AG10803 (cell line): ENCODE measurements around the gene CRY1.
"Not testable (repeated sequence)": the region's sequence is repeated elsewhere in the genome, so short reads cannot be mapped to it uniquely, and the experiment has no call there.

Experiments used
- DNase-seq: peaks from one replicate; pipeline ENCODE4 v3.0.0; 2010; ENCODE audit warnings: low read depth
- H3K4me3 ChIP-seq: 2 replicates; pipeline ENCODE4 v1.5.1; 2011; ENCODE audit warnings: mild to moderate bottlenecking, low read length, control low read depth
- CTCF ChIP-seq: conservative IDR thresholded peaks from 2 replicates; pipeline ENCODE4 v1.5.1; 2011; ENCODE audit warnings: mild to moderate bottlenecking, low read length, control low read depth, inconsistent platforms

The CRY1 gene

GRCh38 chr12:107090711-107091110 is 2.6 kb downstream of the CRY1 start:
- no peak overlapping the region for H3K4me3 ChIP-seq
- no peak for TF ChIP-seq CTCF
- no peak for DNase-seq

GRCh38 chr12:107088912-107089311 is 4.4 kb downstream of the CRY1 start:
- DNase-seq = no peak
- no peak overlapping the region for H3K4me3 ChIP-seq
- TF ChIP-seq CTCF = no peak

- H3K4me3 ChIP-seq = no peak overlapping the region
- DNase-seq = no peak
- TF ChIP-seq CTCF = no peak
Measured at GRCh38 chr12:107086314-107086713, 7.0 kb downstream of the CRY1 start.

- no peak overlapping the region for H3K4me3 ChIP-seq
- TF ChIP-seq CTCF = no peak
- DNase-seq = no peak
Measured at GRCh38 chr12:107081778-107082177, 11.6 kb downstream of the CRY1 start.

- no peak for TF ChIP-seq CTCF
- DNase-seq = no peak
- no peak overlapping the region for H3K4me3 ChIP-seq
Measured at GRCh38 chr12:107080299-107080698, 13.1 kb downstream of the CRY1 start.

DNA sequence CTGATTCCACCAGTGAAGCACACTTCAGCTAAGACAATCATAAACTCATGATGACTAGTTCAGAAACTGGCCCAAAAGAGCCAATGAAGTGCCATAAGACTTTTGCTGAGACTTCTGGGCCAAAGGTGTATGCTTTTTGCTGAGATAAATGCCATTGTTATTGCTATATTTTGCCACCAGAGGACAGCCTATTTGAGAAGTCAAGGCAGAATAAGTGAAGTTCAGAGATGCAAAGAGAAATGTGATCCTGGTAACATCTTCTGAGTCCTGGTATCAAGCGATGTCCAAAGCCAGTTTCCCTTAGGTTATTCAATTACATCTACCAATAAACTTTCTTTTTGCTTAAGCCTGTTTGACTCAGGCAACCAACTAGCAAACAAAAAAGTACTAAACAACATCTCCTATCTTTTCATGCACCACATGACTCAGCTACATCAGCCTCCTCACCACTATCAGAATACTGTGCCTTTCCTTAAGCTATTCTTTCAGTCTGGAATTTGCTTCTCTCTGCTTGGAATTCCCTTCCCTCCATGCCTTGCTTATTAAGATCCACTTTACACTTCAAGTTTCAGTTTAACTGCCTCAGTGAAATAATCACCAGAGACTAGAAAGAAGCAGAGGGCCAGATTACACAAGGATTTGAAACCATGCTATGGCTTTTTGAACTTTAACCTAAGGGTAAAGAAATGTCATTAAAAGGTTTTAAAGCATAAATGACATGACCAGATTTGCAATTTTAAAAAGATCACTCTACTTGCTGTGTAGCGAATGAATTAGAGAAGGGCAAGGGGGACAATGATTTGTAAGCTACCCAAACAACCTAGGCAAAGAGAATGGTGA is 14.0 kb downstream of the CRY1 start:
- no peak overlapping the region for H3K4me3 ChIP-seq
- peak; percentile 68 for TF ChIP-seq CTCF
- peak; percentile 47 for DNase-seq

- DNase-seq, H3K4me3 ChIP-seq: not testable (repeated sequence)
Measured at GRCh38 chr12:107073266-107073665, 20.1 kb downstream of the CRY1 start.

- no peak for DNase-seq
- TF ChIP-seq CTCF = no peak
Measured at GRCh38 chr12:107066691-107067090, 26.7 kb downstream of the CRY1 start.

More at GRCh38 chr12:107066691-107067090, 26.7 kb downstream of the CRY1 start:
- H3K4me3 ChIP-seq = no peak overlapping the region
